ENCODE data around the gene FAM78A. TPM values are rescaled to one million over a fixed set of nuclear protein-coding genes. Genes with fewer than 3 reads are reported as not detected.

FAM78A gene
- total and polyA plus RNA-seq, 2 of the 8 experiments (the other 6 are each of a cell fraction or from before 2014, with no cell fraction given), result 3.1 TPM

DNA sequence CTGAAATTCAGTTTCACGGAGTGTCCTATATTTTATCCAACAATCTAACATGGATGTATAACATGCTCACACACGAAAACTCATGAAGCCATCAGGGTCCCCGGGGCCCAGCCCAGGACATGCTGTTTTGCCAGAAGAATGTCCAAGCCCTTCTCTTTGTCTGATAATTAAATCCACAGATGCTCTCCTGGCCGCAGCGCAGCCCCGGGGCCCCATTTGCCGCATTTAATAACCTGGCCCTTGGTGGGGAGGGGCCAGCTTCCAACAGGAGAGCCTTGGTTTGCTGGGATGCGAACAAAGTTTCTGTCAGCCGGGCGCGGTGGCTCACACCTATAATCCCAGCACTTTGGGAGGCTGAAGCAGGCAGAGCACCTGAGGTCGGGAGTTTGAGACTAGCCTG, 43.2 kb upstream of the FAM78A start:
- POLR2A ChIA-PET (ENCODE audit: partially characterized antibody), result no interaction called here
- WGBS, 2 experiments (ENCODE audit: extremely low coverage in 1 of 2, insufficient coverage in 1 of 2, insufficient read length in 1 of 2, insufficient replicate concordance in 2 of 2, low coverage in 1 of 2, low lambda C conversion rate in 2 of 2, missing lambda C conversion rate in 1 of 2), result 87% methylated on average over 12 of the region's 12 CpGs; no CpG with 5 or more reads in 1 of the 2 experiments

More for the DNA sequence above, 43.2 kb upstream of the FAM78A start:
- Histone ChIP-seq H2AFZ (ENCODE audit: low read length) (no peak overlapping the region), H3K14ac (ENCODE audit: insufficient read length) (no peak overlapping the region), H4K20me1 (replicated peaks in 1 of 2; ENCODE audit: control insufficient read depth in 1 of 2, insufficient read depth in 2 of 2, low read length in 2 of 2) (no peaks in the 10 kb centered on the region), H3K27ac (ENCODE audit: low read depth, low read length) (no peak overlapping the region), H4K8ac (ENCODE audit: extremely low read depth, insufficient read depth, low read length) (no peak overlapping the region), H3K9ac (replicated peaks in 1 of 4; ENCODE audit: extremely low read depth in 1 of 4, low read depth in 3 of 4, low read length in 3 of 4) (no peak overlapping the region), H3K4me1 (replicated peaks in 1 of 4; ENCODE audit: control insufficient read depth in 3 of 4, insufficient read depth in 4 of 4, low read length in 3 of 4) (no peaks in the 10 kb centered on the region), H3K56ac (replicated peaks; ENCODE audit: insufficient read length, low read depth, low read length) (no peak overlapping the region), H3K18ac (ENCODE audit: extremely low read depth, low read length) (no peak overlapping the region), H2BK15ac (ENCODE audit: low read length) (no peak overlapping the region), H3K27me3 (replicated peaks in 1 of 4; ENCODE audit: control insufficient read depth in 3 of 4, extremely low read depth in 1 of 4, insufficient read depth in 3 of 4, low read length in 3 of 4) (no peaks in the 10 kb centered on the region), H2BK120ac (replicated peaks; ENCODE audit: low read depth, low read length) (no peak overlapping the region), H3K9me3 (ENCODE audit: insufficient read depth in 2 of 2, low read depth in 1 of 2, low read length in 1 of 2) (no peaks in the 10 kb centered on the region), H3K23me2 (ENCODE audit: low read depth, low read length) (no peaks in the 10 kb centered on the region), H2BK20ac (ENCODE audit: low read length) (no peak overlapping the region), H2BK5ac (ENCODE audit: low read depth, low read length) (no peak overlapping the region), H3K23ac (ENCODE audit: insufficient read length) (no peak overlapping the region), H3K4me3 (ENCODE audit: extremely low read depth in 1 of 4, insufficient read depth in 2 of 4, low read depth in 3 of 4, low read length in 4 of 4) (no peak overlapping the region), H3K79me2 (ENCODE audit: control insufficient read depth in 1 of 2, insufficient read depth in 2 of 2, low read length in 2 of 2) (no peaks in the 10 kb centered on the region), H3K4ac (replicated peaks; ENCODE audit: insufficient read length, low read depth, low read length) (no peak overlapping the region), H3K79me1 (ENCODE audit: low read depth, low read length) (no peaks in the 10 kb centered on the region), H3K4me2 (ENCODE audit: insufficient read depth in 1 of 2, low read depth in 2 of 2, low read length in 2 of 2) (no peak overlapping the region), H4K91ac (replicated peaks; ENCODE audit: insufficient read length, low read length) (no peak overlapping the region), H2AK5ac (ENCODE audit: low read depth, low read length) (no peak overlapping the region), H3K36me3 (ENCODE audit: control insufficient read depth in 2 of 4, insufficient read depth in 4 of 4, low read length in 3 of 4) (no peaks in the 10 kb centered on the region), H4K5ac (ENCODE audit: insufficient read length, low read depth, low read length) (no peak overlapping the region), H2BK12ac (ENCODE audit: low read depth, low read length) (no peak overlapping the region)
- FAIRE-seq (no peak), DNase-seq (ENCODE audit: low read depth in 1 of 2, low spot score in 2 of 2) (no peak)
- CTCF ChIA-PET (ENCODE audit: partially characterized antibody), result interaction anchor here (0.8 to 1.7 kb wide), 4 partner anchors 10 to 139 kb away, joined by 3 to 4 read pairs (median 3); no protein-coding TSS in a partner anchor
- TF ChIP-seq, protein P1, sequence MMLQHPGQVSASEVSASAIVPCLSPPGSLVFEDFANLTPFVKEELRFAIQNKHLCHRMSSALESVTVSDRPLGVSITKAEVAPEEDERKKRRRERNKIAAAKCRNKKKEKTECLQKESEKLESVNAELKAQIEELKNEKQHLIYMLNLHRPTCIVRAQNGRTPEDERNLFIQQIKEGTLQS (IDR thresholded peaks at IDR 0.05; ENCODE audit: insufficient read depth, low read depth, low read length), result no peak
- TF ChIP-seq, protein P2, sequence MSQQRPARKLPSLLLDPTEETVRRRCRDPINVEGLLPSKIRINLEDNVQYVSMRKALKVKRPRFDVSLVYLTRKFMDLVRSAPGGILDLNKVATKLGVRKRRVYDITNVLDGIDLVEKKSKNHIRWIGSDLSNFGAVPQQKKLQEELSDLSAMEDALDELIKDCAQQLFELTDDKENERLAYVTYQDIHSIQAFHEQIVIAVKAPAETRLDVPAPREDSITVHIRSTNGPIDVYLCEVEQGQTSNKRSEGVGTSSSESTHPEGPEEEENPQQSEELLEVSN (IDR thresholded peaks at IDR 0.05), result no peak
- no peak for TF ChIP-seq SP1 (IDR thresholded peaks at IDR 0.05; ENCODE audit: low read depth, low read length)

All from H1 (cell line).